Lower lobe of right lung (tissue), 2 donors: ENCODE data around the gene NIPAL4. TPM values are rescaled to one million over a fixed set of nuclear protein-coding genes. Genes with fewer than 3 reads are reported as not detected.

ENCODE experiments used
- ATAC-seq, 2 donors: fragments of 200-7000 bp; cut with Tn5 transposase; one replicate each; pipeline ENCODE4 v1.9.1; 2020 to 2022; ENCODE audit warnings: mild to moderate bottlenecking in 2 of 2, moderate library complexity in 2 of 2
- DNase-seq: peaks from one replicate; pipeline ENCODE4 v3.0.0-alpha.2; 2020
- H3K27ac ChIP-seq: fragments of 200-600 bp; one replicate; pipeline ENCODE4 v1.8.0; 2022
- H3K27me3 ChIP-seq: fragments of 200-600 bp; one replicate; pipeline ENCODE4 v1.8.0; 2022; ENCODE audit warnings: low read depth
- H3K36me3 ChIP-seq: fragments of 200-600 bp; one replicate; pipeline ENCODE4 v1.8.0; 2022; ENCODE audit warnings: mild to moderate bottlenecking
- H3K4me1 ChIP-seq: fragments of 200-600 bp; one replicate; pipeline ENCODE4 v1.8.0; 2022
- H3K4me3 ChIP-seq: fragments of 200-600 bp; one replicate; pipeline ENCODE4 v1.8.0; 2022; ENCODE audit warnings: mild to moderate bottlenecking
- H3K9me3 ChIP-seq: fragments of 200-600 bp; one replicate; pipeline ENCODE4 v1.8.0; 2022
- CTCF ChIP-seq: fragments of 200-600 bp; IDR thresholded peaks from one replicate; pipeline ENCODE4 v1.8.0; 2022; ENCODE audit warnings: antibody characterized with exemption, mild to moderate bottlenecking
- intact Hi-C: fragments of 100-400 bp; cut with DNase I; formaldehyde crosslinking; loops from one replicate; pipeline ENCODE4 v1.11.0; 2022
- total RNA-seq: library from RNA; stranded (reverse); fragmentation: NEBNext Ultra II Directional; extraction: Animal tissue kit (Norgen Biotek cat#: 25700); gene quantifications from one replicate; pipeline ENCODE4 v1.2.1, GENCODE V29; 2021
- donor health status: DM: no; HTN: yes; CAD: no; lungs with severe emphysema.

Gene NIPAL4
- total RNA-seq, 1 donor from 2014 or later, result not detected

GRCh38 chr5:157456301-157456700, 3.7 kb upstream of the NIPAL4 start:
- no peak overlapping the region for H3K4me3 ChIP-seq
- H3K27me3 ChIP-seq, result peaks cover 17% of the 10 kb centered on the region
- H3K27ac ChIP-seq, result no peak overlapping the region
- H3K9me3 ChIP-seq, result no peaks in the 10 kb centered on the region
- no peak for TF ChIP-seq CTCF
- intact Hi-C loops, result no loop called here
- DNase-seq (no peak), ATAC-seq (no peak)
- H3K4me1 ChIP-seq, result peaks cover 12% of the 10 kb centered on the region
- H3K36me3 ChIP-seq, result no peaks in the 10 kb centered on the region

- DNase-seq, result no peak
- Histone ChIP-seq H3K27ac (no peak overlapping the region), H3K4me3 (no peak overlapping the region), H3K4me1 (peaks cover 12% of the 10 kb centered on the region), H3K27me3 (peaks cover 17% of the 10 kb centered on the region), H3K36me3 (no peaks in the 10 kb centered on the region), H3K9me3 (no peaks in the 10 kb centered on the region)
- no peak for TF ChIP-seq CTCF
- ATAC-seq, result no peak
- intact Hi-C loops, result no loop called here
Observed at GRCh38 chr5:157457391-157457790, 2.6 kb upstream of the NIPAL4 start.

- DNase-seq, result no peak
- peaks cover 17% of the 10 kb centered on the region for H3K27me3 ChIP-seq
Observed at GRCh38 chr5:157458835-157459234, 1.2 kb upstream of the NIPAL4 start.

GRCh38 chr5:157460921-157461792, 1.1 kb downstream of the NIPAL4 start:
- no peaks in the 10 kb centered on the region for H3K36me3 ChIP-seq
- ATAC-seq, result no peak
- DNase-seq, result no peak
- intact Hi-C loops, result no loop called here
- H3K27me3 ChIP-seq, result peaks cover 17% of the 10 kb centered on the region
- no peak for TF ChIP-seq CTCF
- H3K27ac ChIP-seq, result no peak overlapping the region
- peaks cover 12% of the 10 kb centered on the region for H3K4me1 ChIP-seq
- no peak overlapping the region for H3K4me3 ChIP-seq
- H3K9me3 ChIP-seq, result no peaks in the 10 kb centered on the region

More at GRCh38 chr5:157458835-157459234, 1.2 kb upstream of the NIPAL4 start:
- H3K36me3 ChIP-seq, result no peaks in the 10 kb centered on the region
- peaks cover 12% of the 10 kb centered on the region for H3K4me1 ChIP-seq
- no peak overlapping the region for H3K4me3 ChIP-seq
- intact Hi-C loops, result no loop called here
- ATAC-seq, result no peak
- H3K9me3 ChIP-seq, result no peaks in the 10 kb centered on the region
- TF ChIP-seq CTCF, result no peak
- no peak overlapping the region for H3K27ac ChIP-seq

- H3K27me3 ChIP-seq, result peaks cover 17% of the 10 kb centered on the region
- H3K27ac ChIP-seq, result no peak overlapping the region
- H3K36me3 ChIP-seq, result no peaks in the 10 kb centered on the region
- DNase-seq (no peak), ATAC-seq (no peak)
- no peaks in the 10 kb centered on the region for H3K9me3 ChIP-seq
- H3K4me1 ChIP-seq, result peaks cover 12% of the 10 kb centered on the region
- intact Hi-C loops, result no loop called here
- no peak for TF ChIP-seq CTCF
- H3K4me3 ChIP-seq, result no peak overlapping the region
Observed at GRCh38 chr5:157463081-157463480, 3.1 kb downstream of the NIPAL4 start.
